DMS79 treated with DMSO at 0.1 percent for 48 hours (cell line): Measurements from ENCODE around the gene FAM25A.

Source experiments
- DNase-seq: peaks from one replicate; lab custom pipeline; 2025; lab: John Stamatoyannopoulos, UW

The FAM25A gene

GRCh38 chr10:87064651-87065050, 44.6 kb downstream of the FAM25A start:
- no peak for DNase-seq

GRCh38 chr10:87066178-87066577, 46.1 kb downstream of the FAM25A start:
- DNase-seq: no peak

DNA sequence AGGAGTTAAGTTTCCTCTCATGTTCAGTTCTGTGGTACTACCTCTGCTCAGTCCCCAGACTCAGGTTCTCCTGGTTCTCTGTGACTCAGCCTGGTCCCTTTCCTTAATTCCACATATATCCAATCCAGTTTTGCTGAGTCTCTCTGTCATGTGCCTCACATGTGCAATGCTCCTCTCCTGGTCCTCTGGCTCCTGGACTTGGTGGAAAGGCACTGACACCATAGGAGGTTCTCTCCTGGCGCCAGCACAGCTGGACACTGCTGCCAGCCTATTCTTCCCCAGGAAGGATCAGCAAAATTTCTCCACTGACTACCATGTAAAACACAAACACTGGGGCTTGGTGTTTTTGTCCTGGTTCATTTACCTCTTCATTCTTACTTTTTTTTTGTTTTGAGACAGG, 46.8 kb downstream of the FAM25A start:
- no peak for DNase-seq

DNA sequence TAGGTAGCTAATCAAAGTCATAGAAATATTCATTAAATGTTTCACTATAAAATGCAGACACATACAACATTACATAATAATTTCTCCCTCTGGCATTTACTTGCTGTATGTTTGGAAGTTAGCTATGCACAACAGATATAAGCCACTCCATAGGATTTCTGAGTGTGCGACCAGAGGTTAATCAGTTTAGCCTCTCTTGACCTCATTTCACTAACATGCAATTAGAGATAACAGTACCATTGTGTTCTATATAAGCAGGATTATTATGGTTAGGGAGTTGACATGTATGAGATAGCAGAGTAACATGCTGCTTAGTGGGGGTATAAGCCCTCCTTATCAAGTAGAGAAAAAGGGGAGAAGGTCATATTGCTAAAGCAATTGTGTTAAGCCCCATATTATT, 48.2 kb downstream of the FAM25A start:
- no peak for DNase-seq

DNA sequence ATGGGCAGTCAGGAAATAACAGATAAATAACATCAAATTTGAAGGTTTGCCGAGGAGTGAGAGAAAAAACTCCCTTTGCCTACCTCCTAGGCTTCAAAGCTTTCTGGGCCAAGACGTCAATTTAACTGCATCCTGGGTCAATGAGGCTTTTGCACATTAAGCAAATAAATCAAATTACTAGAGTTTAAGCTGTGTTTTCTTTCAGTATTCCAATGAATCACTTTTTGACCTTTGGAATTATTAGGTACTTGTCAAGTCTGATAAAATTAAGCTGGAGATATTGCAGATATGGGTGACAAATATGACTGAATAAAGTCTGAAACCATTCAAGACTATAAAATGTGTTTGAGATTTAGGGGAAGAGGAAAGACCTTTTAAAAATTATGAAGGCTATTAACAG, 52.4 kb downstream of the FAM25A start:
- DNase-seq: no peak
